GM18861 (cell line): ENCODE data around the gene MAPK14.

Experiments
- ATAC-seq: cut with Tn5 transposase; IDR thresholded peaks from one replicate; pipeline ENCODE4 v1.9.1; 2021; ENCODE audit not compliant: unreplicated experiment

Gene MAPK14

GRCh38 chr6:36099869-36100483, 72.4 kb downstream of the MAPK14 start:
- ATAC-seq: no peak

GRCh38 chr6:36101691-36102090, 74.1 kb downstream of the MAPK14 start:
- ATAC-seq: no peak

- ATAC-seq: no peak
Measured at GRCh38 chr6:36102853-36103252, 75.2 kb downstream of the MAPK14 start.

GRCh38 chr6:36104836-36105235, 77.2 kb downstream of the MAPK14 start:
- no peak for ATAC-seq

GRCh38 chr6:36109092-36109491, 81.5 kb downstream of the MAPK14 start:
- no peak for ATAC-seq

GRCh38 chr6:36110050-36110449, 82.4 kb downstream of the MAPK14 start:
- no peak for ATAC-seq

- no peak for ATAC-seq
Measured at GRCh38 chr6:36110863-36111262, 83.3 kb downstream of the MAPK14 start.

- ATAC-seq: no peak
Measured at GRCh38 chr6:36111526-36111925, 83.9 kb downstream of the MAPK14 start.

GRCh38 chr6:36113049-36113448, 85.4 kb downstream of the MAPK14 start:
- ATAC-seq: no peak

- no peak for ATAC-seq
Measured at GRCh38 chr6:36113703-36114102, 86.1 kb downstream of the MAPK14 start.

GRCh38 chr6:36114798-36115408, 87.3 kb downstream of the MAPK14 start:
- ATAC-seq: no peak

- ATAC-seq: no peak
Measured at GRCh38 chr6:36115412-36115811, 87.8 kb downstream of the MAPK14 start.

GRCh38 chr6:36116066-36116864, 88.7 kb downstream of the MAPK14 start:
- no peak for ATAC-seq

GRCh38 chr6:36116943-36117342, 89.3 kb downstream of the MAPK14 start:
- no peak for ATAC-seq

GRCh38 chr6:36117658-36118549, 90.3 kb downstream of the MAPK14 start:
- no peak for ATAC-seq

GRCh38 chr6:36118550-36119107, 91.0 kb downstream of the MAPK14 start:
- ATAC-seq: no peak

- no peak for ATAC-seq
Measured at GRCh38 chr6:36119209-36119608, 91.6 kb downstream of the MAPK14 start.

GRCh38 chr6:36120018-36120417, 92.4 kb downstream of the MAPK14 start:
- no peak for ATAC-seq

GRCh38 chr6:36120539-36120938, 92.9 kb downstream of the MAPK14 start:
- ATAC-seq: no peak

- no peak for ATAC-seq
Measured at GRCh38 chr6:36120979-36121786, 93.6 kb downstream of the MAPK14 start.
